Stimulated activated naive B cell treated with anti-CD40 and anti-IgM and Interleukin-4, amounts not matched to agents 10 μg/mL and 1 μg/mL and 100 μg/mL, for 72 hours (primary cell): ENCODE results near the gene PER2.

Source experiments
- ATAC-seq, 2 donors: fragments of 150-1000 bp; cut with Tn5 transposase; replicated peaks; 2 replicates each; pipeline ENCODE4 v1.10.0; 2021; ENCODE audit warnings: moderate library complexity in 1 of 2
- DNase-seq: peaks from one replicate; pipeline ENCODE4 v3.0.0; 2021
- H3K27ac Mint-ChIP-seq: one replicate; pipeline ENCODE4 v1.8.0; 2022; ENCODE audit warnings: mild to moderate bottlenecking, mixed read lengths
- H3K27me3 Mint-ChIP-seq, 2 donors: one replicate each; pipeline ENCODE4 v1.8.0; 2022; ENCODE audit warnings: mixed read lengths in 2 of 2
- H3K36me3 Mint-ChIP-seq, 2 donors: one replicate each; pipeline ENCODE4 v1.8.0; 2022; ENCODE audit warnings: mixed read lengths in 2 of 2, mild to moderate bottlenecking in 1 of 2
- H3K4me1 Mint-ChIP-seq, 2 donors: one replicate each; pipeline ENCODE4 v1.8.0; 2022; ENCODE audit warnings: mixed read lengths in 2 of 2, mild to moderate bottlenecking in 1 of 2
- H3K4me3 Mint-ChIP-seq, 2 donors: one replicate each; pipeline ENCODE4 v1.8.0; 2022; ENCODE audit warnings: mild to moderate bottlenecking in 2 of 2, mixed read lengths in 2 of 2, moderate library complexity in 1 of 2
- H3K9me3 Mint-ChIP-seq, 2 donors: one replicate each; pipeline ENCODE4 v1.8.0; 2022; ENCODE audit warnings: mixed read lengths in 2 of 2, mild to moderate bottlenecking in 1 of 2

PER2 gene

GRCh38 chr2:238259061-238260020 lies 29.1 kb downstream of the PER2 start:
- Mint-ChIP-seq H3K4me3 (no peak overlapping the region), H3K27me3 (no peaks in the 10 kb centered on the region), H3K27ac (peak overlapping the region; percentile 48), H3K36me3 (peaks cover 30 to 54% of the 10 kb centered on the region in 2 donors), H3K9me3 (no peaks in the 10 kb centered on the region), H3K4me1 (peaks cover 6 to 7% of the 10 kb centered on the region in 2 donors)
- no peak for ATAC-seq
- DNase-seq, result no peak

- H3K36me3 Mint-ChIP-seq, result peaks cover 30 to 50% of the 10 kb centered on the region in 2 donors
These were observed 30.4 kb downstream of the PER2 start for GRCh38 chr2:238257786-238258700.

GRCh38 chr2:238256594-238257104 lies 31.8 kb downstream of the PER2 start:
- DNase-seq (peak; percentile 58), ATAC-seq (peak; percentile 95 to 96)
- Mint-ChIP-seq H3K4me3 (no peak overlapping the region), H3K27me3 (no peaks in the 10 kb centered on the region), H3K36me3 (peaks cover 39 to 58% of the 10 kb centered on the region in 2 donors), H3K27ac (no peak overlapping the region), H3K9me3 (no peaks in the 10 kb centered on the region), H3K4me1 (no peaks in the 10 kb centered on the region)

More at GRCh38 chr2:238257786-238258700, 30.4 kb downstream of the PER2 start:
- Mint-ChIP-seq H3K4me1 (no peaks in the 10 kb centered on the region), H3K27me3 (no peaks in the 10 kb centered on the region), H3K4me3 (no peak overlapping the region), H3K9me3 (no peaks in the 10 kb centered on the region), H3K27ac (no peak overlapping the region)
- DNase-seq (no peak), ATAC-seq (no peak)

GRCh38 chr2:238256111-238256510 lies 32.3 kb downstream of the PER2 start:
- DNase-seq (no peak), ATAC-seq (no peak)
- H3K27ac Mint-ChIP-seq, result no peak overlapping the region
- no peak overlapping the region for H3K4me3 Mint-ChIP-seq
- no peaks in the 10 kb centered on the region for H3K27me3 Mint-ChIP-seq
- no peaks in the 10 kb centered on the region for H3K9me3 Mint-ChIP-seq
- H3K4me1 Mint-ChIP-seq, result no peaks in the 10 kb centered on the region
- H3K36me3 Mint-ChIP-seq, result peaks cover 44 to 58% of the 10 kb centered on the region in 2 donors

- H3K4me1 Mint-ChIP-seq, result no peaks in the 10 kb centered on the region
- no peak overlapping the region for H3K4me3 Mint-ChIP-seq
- no peak for DNase-seq
- H3K36me3 Mint-ChIP-seq, result peaks cover 43 to 61% of the 10 kb centered on the region in 2 donors
- peak overlapping the region; percentile 67 for H3K27ac Mint-ChIP-seq
- no peaks in the 10 kb centered on the region for H3K9me3 Mint-ChIP-seq
- no peak for ATAC-seq
- no peaks in the 10 kb centered on the region for H3K27me3 Mint-ChIP-seq
These were observed 32.8 kb downstream of the PER2 start for GRCh38 chr2:238255636-238256035.

- Mint-ChIP-seq H3K36me3 (peaks cover 39 to 60% of the 10 kb centered on the region in 2 donors), H3K4me1 (no peaks in the 10 kb centered on the region), H3K27ac (no peak overlapping the region), H3K9me3 (no peaks in the 10 kb centered on the region), H3K27me3 (no peaks in the 10 kb centered on the region), H3K4me3 (no peak overlapping the region)
- no peak for ATAC-seq
- DNase-seq, result no peak
These were observed 33.3 kb downstream of the PER2 start for GRCh38 chr2:238255151-238255551.

- DNase-seq (no peak), ATAC-seq (no peak)
- H3K4me1 Mint-ChIP-seq, result no peaks in the 10 kb centered on the region
- H3K36me3 Mint-ChIP-seq, result peaks cover 35 to 65% of the 10 kb centered on the region in 2 donors
- H3K27ac Mint-ChIP-seq, result no peak overlapping the region
- H3K4me3 Mint-ChIP-seq, result no peak overlapping the region
- H3K9me3 Mint-ChIP-seq, result no peaks in the 10 kb centered on the region
- H3K27me3 Mint-ChIP-seq, result no peaks in the 10 kb centered on the region
These were observed 34.2 kb downstream of the PER2 start for GRCh38 chr2:238254095-238254723.

GRCh38 chr2:238252766-238253630 lies 35.4 kb downstream of the PER2 start:
- Mint-ChIP-seq H3K4me1 (no peaks in the 10 kb centered on the region), H3K36me3 (peaks cover 32 to 61% of the 10 kb centered on the region in 2 donors), H3K9me3 (no peaks in the 10 kb centered on the region), H3K27me3 (no peaks in the 10 kb centered on the region), H3K4me3 (no peak overlapping the region), H3K27ac (no peak overlapping the region)
- no peak for DNase-seq
- no peak for ATAC-seq

GRCh38 chr2:238251986-238252385 lies 36.4 kb downstream of the PER2 start:
- H3K4me1 Mint-ChIP-seq, result no peaks in the 10 kb centered on the region
- no peaks in the 10 kb centered on the region for H3K27me3 Mint-ChIP-seq
- H3K36me3 Mint-ChIP-seq, result peaks cover 37 to 66% of the 10 kb centered on the region in 2 donors
- DNase-seq (no peak), ATAC-seq (no peak)
- no peaks in the 10 kb centered on the region for H3K9me3 Mint-ChIP-seq
- no peak overlapping the region for H3K4me3 Mint-ChIP-seq
- H3K27ac Mint-ChIP-seq, result no peak overlapping the region

- no peak overlapping the region for H3K4me3 Mint-ChIP-seq
- ATAC-seq (no peak), DNase-seq (no peak)
- no peak overlapping the region for H3K27ac Mint-ChIP-seq
- H3K36me3 Mint-ChIP-seq, result peaks cover 41 to 66% of the 10 kb centered on the region in 2 donors
- H3K4me1 Mint-ChIP-seq, result no peaks in the 10 kb centered on the region
- H3K27me3 Mint-ChIP-seq, result no peaks in the 10 kb centered on the region
- H3K9me3 Mint-ChIP-seq, result no peaks in the 10 kb centered on the region
These were observed 37.1 kb downstream of the PER2 start for GRCh38 chr2:238251331-238251730.

GRCh38 chr2:238250896-238251295 lies 37.5 kb downstream of the PER2 start:
- Mint-ChIP-seq H3K4me1 (no peaks in the 10 kb centered on the region), H3K27me3 (no peaks in the 10 kb centered on the region), H3K27ac (no peak overlapping the region), H3K4me3 (no peak overlapping the region), H3K36me3 (peaks cover 45 to 67% of the 10 kb centered on the region in 2 donors), H3K9me3 (no peaks in the 10 kb centered on the region)
- ATAC-seq (no peak), DNase-seq (no peak)

GRCh38 chr2:238247841-238248453 lies 40.5 kb downstream of the PER2 start:
- Mint-ChIP-seq H3K9me3 (no peaks in the 10 kb centered on the region), H3K4me1 (no peaks in the 10 kb centered on the region)
- no peak for ATAC-seq

More at GRCh38 chr2:238247841-238248453, 40.5 kb downstream of the PER2 start:
- no peak for DNase-seq
- Mint-ChIP-seq H3K27ac (peak overlapping the region; percentile 65), H3K27me3 (no peaks in the 10 kb centered on the region), H3K36me3 (peaks cover 41 to 61% of the 10 kb centered on the region in 2 donors), H3K4me3 (no peak overlapping the region)
